ENCODE data around the gene FAM193A.

Gene FAM193A

GRCh38 chr4:2586502-2586901, 50.1 kb downstream of the FAM193A start:
- Histone ChIP-seq H3K9me2 (replicated peaks; ENCODE audit: insufficient read depth, low read length) (no peaks in the 10 kb centered on the region), H3K4me3 (ENCODE audit: insufficient read depth, low read length, poor library complexity, severe bottlenecking) (no peak overlapping the region), H2AFZ (ENCODE audit: low read depth, low read length, severe bottlenecking) (no peak overlapping the region), H3K9me3 (ENCODE audit: insufficient read depth, low read length) (no peaks in the 10 kb centered on the region), H3K79me2 (ENCODE audit: insufficient read depth, low read length) (peaks cover 97% of the 10 kb centered on the region), H3K4me2 (ENCODE audit: low read depth, low read length, poor library complexity, severe bottlenecking) (no peak overlapping the region), H3F3A (ENCODE audit: insufficient read depth) (no peaks in the 10 kb centered on the region), H3K27me3 (ENCODE audit: low read length) (no peaks in the 10 kb centered on the region), H3K36me3 (ENCODE audit: low read length) (no peaks in the 10 kb centered on the region), H3K27ac (ENCODE audit: low read depth, low read length) (no peak overlapping the region), H3K9ac (ENCODE audit: low read length) (no peak overlapping the region), H4K20me1 (ENCODE audit: low read depth, low read length) (peaks cover 16% of the 10 kb centered on the region; the same call in 1 of the 2 replicates)
- no peak for TF ChIP-seq CTCF (IDR thresholded peaks at IDR 0.05; ENCODE audit: insufficient read depth, low read length, poor library complexity, severe bottlenecking)
- no peak for TF ChIP-seq EZH2phosphoT487 (conservative IDR thresholded peaks at IDR 0.05; ENCODE audit: low read length)

- H3K9me2 ChIP-seq (replicated peaks; ENCODE audit: insufficient read depth, low read length) = no peaks in the 10 kb centered on the region
- no peaks in the 10 kb centered on the region for H3F3A ChIP-seq (ENCODE audit: insufficient read depth)
- H3K9ac ChIP-seq (ENCODE audit: low read length) = no peak overlapping the region
- no peak overlapping the region for H3K27ac ChIP-seq (ENCODE audit: low read depth, low read length)
- H3K9me3 ChIP-seq (ENCODE audit: insufficient read depth, low read length) = no peaks in the 10 kb centered on the region
- no peaks in the 10 kb centered on the region for H3K36me3 ChIP-seq (ENCODE audit: low read length)
- H3K4me2 ChIP-seq (ENCODE audit: low read depth, low read length, poor library complexity, severe bottlenecking) = no peak overlapping the region
- H2AFZ ChIP-seq (ENCODE audit: low read depth, low read length, severe bottlenecking) = no peak overlapping the region
- H3K79me2 ChIP-seq (ENCODE audit: insufficient read depth, low read length) = peaks cover 97% of the 10 kb centered on the region
- H3K27me3 ChIP-seq (ENCODE audit: low read length) = no peaks in the 10 kb centered on the region
- TF ChIP-seq CTCF (IDR thresholded peaks at IDR 0.05; ENCODE audit: insufficient read depth, low read length, poor library complexity, severe bottlenecking) = no peak
- no peak for TF ChIP-seq EZH2phosphoT487 (conservative IDR thresholded peaks at IDR 0.05; ENCODE audit: low read length)
- no peak overlapping the region for H3K4me3 ChIP-seq (ENCODE audit: insufficient read depth, low read length, poor library complexity, severe bottlenecking)
- H4K20me1 ChIP-seq (ENCODE audit: low read depth, low read length) = peaks cover 16% of the 10 kb centered on the region; the same call in 1 of the 2 replicates
These were observed 50.9 kb downstream of the FAM193A start for GRCh38 chr4:2587213-2587823.

- Histone ChIP-seq H3K27me3 (ENCODE audit: low read length) (no peaks in the 10 kb centered on the region), H3K27ac (ENCODE audit: low read depth, low read length) (no peak overlapping the region), H4K20me1 (ENCODE audit: low read depth, low read length) (peaks cover 16% of the 10 kb centered on the region; the same call in 1 of the 2 replicates), H3K9me2 (replicated peaks; ENCODE audit: insufficient read depth, low read length) (no peaks in the 10 kb centered on the region), H2AFZ (ENCODE audit: low read depth, low read length, severe bottlenecking) (no peak overlapping the region), H3K79me2 (ENCODE audit: insufficient read depth, low read length) (peaks cover 97% of the 10 kb centered on the region), H3K36me3 (ENCODE audit: low read length) (no peaks in the 10 kb centered on the region), H3K4me3 (ENCODE audit: insufficient read depth, low read length, poor library complexity, severe bottlenecking) (no peak overlapping the region), H3K4me2 (ENCODE audit: low read depth, low read length, poor library complexity, severe bottlenecking) (no peak overlapping the region), H3F3A (ENCODE audit: insufficient read depth) (no peaks in the 10 kb centered on the region), H3K9me3 (ENCODE audit: insufficient read depth, low read length) (no peaks in the 10 kb centered on the region), H3K9ac (ENCODE audit: low read length) (no peak overlapping the region)
- TF ChIP-seq CTCF (IDR thresholded peaks at IDR 0.05; ENCODE audit: insufficient read depth, low read length, poor library complexity, severe bottlenecking) = no peak
- no peak for TF ChIP-seq EZH2phosphoT487 (conservative IDR thresholded peaks at IDR 0.05; ENCODE audit: low read length)
These were observed 51.8 kb downstream of the FAM193A start for GRCh38 chr4:2588259-2588658.

Data from SU-DHL-6 (cell line).